Endodermal cell (in vitro differentiated cells): ENCODE results near the gene WIPI1. TPM values are rescaled to one million over a fixed set of nuclear protein-coding genes. Genes with fewer than 3 reads are reported as not detected.

Source experiments
- DNase-seq: peaks from one replicate; pipeline ENCODE4 v3.0.0-alpha.2; 2017
- H3K27ac ChIP-seq: 2 replicates; pipeline ENCODE4 v1.5.1; 2013; ENCODE audit warnings: mild to moderate bottlenecking, low read depth, low read length, moderate library complexity
- H3K27me3 ChIP-seq: 2 replicates; pipeline ENCODE4 v1.6.1; 2013; ENCODE audit warnings: mild to moderate bottlenecking, low read length, moderate library complexity; ENCODE audit not compliant: insufficient read depth, control insufficient read depth, poor library complexity, severe bottlenecking
- H3K36me3 ChIP-seq: 2 replicates; pipeline ENCODE4 v1.7.0; 2013; ENCODE audit warnings: mild to moderate bottlenecking, low read length, moderate library complexity; ENCODE audit not compliant: control insufficient read depth, insufficient read depth
- H3K4me1 ChIP-seq: one replicate; pipeline ENCODE4 v1.7.0; 2013; ENCODE audit warnings: low read length; ENCODE audit not compliant: control insufficient read depth, insufficient read depth
- H3K4me3 ChIP-seq: 2 replicates; pipeline ENCODE4 v1.5.1; 2013; ENCODE audit warnings: mild to moderate bottlenecking, low read length, moderate library complexity
- H3K9ac ChIP-seq: 2 replicates; pipeline ENCODE4 v1.6.1; 2013; ENCODE audit warnings: mild to moderate bottlenecking, low read length, moderate library complexity; ENCODE audit not compliant: poor library complexity, severe bottlenecking; ENCODE audit errors: extremely low read depth
- H3K9me3 ChIP-seq: 2 replicates; pipeline ENCODE4 v1.6.1; 2013; ENCODE audit warnings: mild to moderate bottlenecking, low read length, moderate library complexity; ENCODE audit not compliant: control insufficient read depth
- H3K27ac Mint-ChIP-seq: 2 replicates; pipeline ENCODE4 v1.8.0; 2020; ENCODE audit warnings: mixed read lengths
- H3K27me3 Mint-ChIP-seq: 2 replicates; pipeline ENCODE4 v1.8.0; 2021; ENCODE audit warnings: mild to moderate bottlenecking, mixed read lengths; ENCODE audit not compliant: insufficient read depth
- H3K36me3 Mint-ChIP-seq: 2 replicates; pipeline ENCODE4 v1.8.0; 2020; ENCODE audit warnings: low read depth, mixed read lengths
- H3K4me1 Mint-ChIP-seq: 2 replicates; pipeline ENCODE4 v1.8.0; 2020; ENCODE audit warnings: mixed read lengths
- H3K4me3 Mint-ChIP-seq: 2 replicates; pipeline ENCODE4 v1.8.0; 2020; ENCODE audit warnings: mild to moderate bottlenecking, moderate library complexity, mixed read lengths
- H3K9me3 Mint-ChIP-seq: 2 replicates; pipeline ENCODE4 v1.8.0; 2020; ENCODE audit warnings: mild to moderate bottlenecking, mixed read lengths
- WGBS, 2 experiments: methylation state at CpG; one replicate each; pipeline versions ENCODE4 v1.1.5 to v1.1.7; 2013; ENCODE audit warnings: missing lambda C conversion rate in 2 of 2, mixed read lengths in 1 of 2; ENCODE audit not compliant: insufficient coverage in 1 of 2, insufficient read length in 1 of 2; 5-methylcytosine and 5-hydroxymethylcytosine counted together
- total RNA-seq, 2 donors: library from RNA; stranded (reverse); fragmentation: NEBNext Ultra II Directional in 1 of 2; extraction: Animal tissue kit (Norgen Biotek cat#: 25700) in 1 of 2; gene quantifications; 2 replicates in 1 of 2; 3 replicates in 1 of 2; pipeline ENCODE4 v1.2.1, GENCODE V29; 2021
- TF ChIP-seq, protein P1 (sequence below): fragments of 200-600 bp; sonication (generic); conservative IDR thresholded peaks from 2 replicates; pipeline ENCODE4 v1.5.0; 2021; ENCODE audit warnings: antibody characterized with exemption, mild to moderate bottlenecking

The WIPI1 gene
- total RNA-seq, 2 donors from 2014 or later: 32.0 to 39.5 TPM

DNA sequence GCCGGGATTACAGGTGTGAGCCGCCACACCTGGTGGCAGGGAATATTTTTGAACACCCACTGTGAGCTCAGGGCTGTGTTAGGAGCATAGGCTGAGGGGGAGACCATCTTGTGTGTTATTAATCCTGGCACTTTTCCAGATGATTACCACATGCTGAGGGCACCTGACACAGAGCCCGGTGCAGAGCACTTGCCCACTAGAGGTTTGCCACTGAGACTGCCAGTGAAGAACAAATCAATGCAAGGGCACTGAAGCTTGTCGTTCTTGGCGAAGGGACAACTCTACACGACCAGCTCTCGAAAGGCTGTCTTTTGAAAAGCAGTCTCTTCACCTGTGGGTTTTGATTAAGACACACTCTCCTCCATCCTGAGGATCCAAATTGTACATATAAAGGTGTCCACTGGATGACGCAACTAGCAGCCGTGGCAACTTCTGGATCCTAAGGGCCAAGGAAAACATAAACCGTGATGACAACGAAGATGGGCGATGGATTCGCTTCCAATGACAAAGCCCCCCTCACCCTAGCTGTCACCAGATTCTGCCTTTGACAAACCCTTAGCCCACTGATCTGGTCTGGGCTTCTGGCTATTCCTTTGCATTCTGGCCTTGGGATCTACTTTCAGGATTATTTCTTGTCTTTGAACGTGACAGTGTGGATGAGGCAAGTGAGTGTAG, 28.7 kb downstream of the WIPI1 start:
- no peaks in the 10 kb centered on the region for H3K9me3 ChIP-seq
- H3K27me3 ChIP-seq: no peaks in the 10 kb centered on the region
- Mint-ChIP-seq H3K27me3 (no peaks in the 10 kb centered on the region), H3K4me1 (no peaks in the 10 kb centered on the region), H3K36me3 (peaks cover 47% of the 10 kb centered on the region), H3K9me3 (no peaks in the 10 kb centered on the region), H3K27ac (no peak overlapping the region), H3K4me3 (no peak overlapping the region)
- WGBS, 2 experiments: 93 to 98% methylated on average over 13 to 14 of the region's 14 CpGs
- TF ChIP-seq, protein P1, sequence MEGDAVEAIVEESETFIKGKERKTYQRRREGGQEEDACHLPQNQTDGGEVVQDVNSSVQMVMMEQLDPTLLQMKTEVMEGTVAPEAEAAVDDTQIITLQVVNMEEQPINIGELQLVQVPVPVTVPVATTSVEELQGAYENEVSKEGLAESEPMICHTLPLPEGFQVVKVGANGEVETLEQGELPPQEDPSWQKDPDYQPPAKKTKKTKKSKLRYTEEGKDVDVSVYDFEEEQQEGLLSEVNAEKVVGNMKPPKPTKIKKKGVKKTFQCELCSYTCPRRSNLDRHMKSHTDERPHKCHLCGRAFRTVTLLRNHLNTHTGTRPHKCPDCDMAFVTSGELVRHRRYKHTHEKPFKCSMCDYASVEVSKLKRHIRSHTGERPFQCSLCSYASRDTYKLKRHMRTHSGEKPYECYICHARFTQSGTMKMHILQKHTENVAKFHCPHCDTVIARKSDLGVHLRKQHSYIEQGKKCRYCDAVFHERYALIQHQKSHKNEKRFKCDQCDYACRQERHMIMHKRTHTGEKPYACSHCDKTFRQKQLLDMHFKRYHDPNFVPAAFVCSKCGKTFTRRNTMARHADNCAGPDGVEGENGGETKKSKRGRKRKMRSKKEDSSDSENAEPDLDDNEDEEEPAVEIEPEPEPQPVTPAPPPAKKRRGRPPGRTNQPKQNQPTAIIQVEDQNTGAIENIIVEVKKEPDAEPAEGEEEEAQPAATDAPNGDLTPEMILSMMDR: no peak
- DNase-seq: no peak
- H3K4me1 ChIP-seq: no peaks in the 10 kb centered on the region
- no peak overlapping the region for H3K27ac ChIP-seq
- H3K4me3 ChIP-seq: no peak overlapping the region
- peaks cover 26% of the 10 kb centered on the region for H3K36me3 ChIP-seq
- H3K9ac ChIP-seq: no peak overlapping the region

DNA sequence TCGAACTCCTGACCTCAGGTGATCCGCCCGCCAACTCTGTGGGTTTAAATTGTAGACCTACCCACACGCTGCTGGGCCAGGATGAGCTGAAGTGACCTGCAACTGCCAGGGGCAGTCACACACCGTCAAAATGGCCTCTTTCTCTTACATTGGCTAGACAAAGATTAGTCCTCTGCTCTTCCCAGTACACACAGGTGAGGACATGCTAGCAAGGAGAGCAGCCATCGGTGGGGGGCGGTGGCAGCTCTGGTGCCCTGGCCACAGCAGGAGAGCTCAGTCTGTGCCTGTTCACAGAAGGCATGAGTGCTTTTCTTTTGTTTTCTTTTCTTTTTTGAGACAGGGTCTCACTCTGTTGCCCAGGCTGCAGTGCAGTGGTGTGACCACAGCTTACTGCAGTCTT, 29.7 kb downstream of the WIPI1 start:
- Mint-ChIP-seq H3K27me3 (no peaks in the 10 kb centered on the region), H3K4me3 (no peak overlapping the region), H3K9me3 (no peaks in the 10 kb centered on the region), H3K4me1 (no peaks in the 10 kb centered on the region), H3K27ac (no peak overlapping the region), H3K36me3 (peaks cover 43% of the 10 kb centered on the region)
- no peak for DNase-seq
- H3K27me3 ChIP-seq: no peaks in the 10 kb centered on the region
- H3K9ac ChIP-seq: no peak overlapping the region
- no peak overlapping the region for H3K4me3 ChIP-seq
- TF ChIP-seq, protein P1: no peak
- no peak overlapping the region for H3K27ac ChIP-seq
- H3K36me3 ChIP-seq: peaks cover 32% of the 10 kb centered on the region
- no peaks in the 10 kb centered on the region for H3K9me3 ChIP-seq
- 93 to 95% methylated on average over 7 of the region's 7 CpGs for WGBS, 2 experiments
- H3K4me1 ChIP-seq: no peaks in the 10 kb centered on the region

DNA sequence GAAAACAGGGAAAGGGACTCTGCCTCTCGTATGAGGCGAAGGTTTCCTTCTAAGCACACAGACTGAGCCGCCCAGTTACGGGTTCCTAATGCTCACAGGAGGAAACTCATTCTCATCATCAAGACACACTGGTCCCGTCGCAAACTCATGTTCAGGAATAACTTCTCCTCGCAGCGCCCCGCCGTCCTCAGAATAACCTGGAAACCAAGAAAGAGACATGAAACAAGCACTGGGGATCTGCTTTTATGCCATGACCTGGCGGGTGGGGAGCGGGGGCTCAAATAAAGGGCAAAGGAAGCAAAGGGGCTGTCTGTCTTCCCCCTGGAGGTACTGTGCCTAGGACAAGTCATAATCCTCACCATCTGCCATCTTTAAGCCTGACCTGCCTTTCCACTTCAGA, 31.3 kb downstream of the WIPI1 start:
- WGBS, 2 experiments: 93 to 98% methylated on average over 6 to 12 of the region's 12 CpGs
- TF ChIP-seq, protein P1: no peak
- no peaks in the 10 kb centered on the region for H3K9me3 Mint-ChIP-seq
- no peak overlapping the region for H3K9ac ChIP-seq
- H3K4me1 Mint-ChIP-seq: no peaks in the 10 kb centered on the region
- H3K27me3 Mint-ChIP-seq: no peaks in the 10 kb centered on the region
- peaks cover 25% of the 10 kb centered on the region for H3K36me3 ChIP-seq
- H3K4me3 ChIP-seq: no peak overlapping the region
- H3K4me3 Mint-ChIP-seq: no peak overlapping the region
- H3K27me3 ChIP-seq: no peaks in the 10 kb centered on the region
- peaks cover 35% of the 10 kb centered on the region for H3K36me3 Mint-ChIP-seq
- no peaks in the 10 kb centered on the region for H3K4me1 ChIP-seq
- no peaks in the 10 kb centered on the region for H3K9me3 ChIP-seq
- peak overlapping the region; percentile 52 for H3K27ac Mint-ChIP-seq
- H3K27ac ChIP-seq: no peak overlapping the region
- DNase-seq: no peak
